HG03108 (cell line): ENCODE results near the gene TROAP.
"Not testable (repeated sequence)": the region's sequence is repeated elsewhere in the genome, so short reads cannot be mapped to it uniquely, and the experiment has no call there.

Source experiments
- ATAC-seq: cut with Tn5 transposase; IDR thresholded peaks from one replicate; pipeline ENCODE4 v1.9.1; 2021; ENCODE audit warnings: moderate library complexity; ENCODE audit not compliant: unreplicated experiment

The TROAP gene

GRCh38 chr12:49366096-49366651 lies 43.1 kb downstream of the TROAP start:
- no peak for ATAC-seq

- ATAC-seq: peak; percentile 67
Measured at GRCh38 chr12:49366652-49367380, 43.8 kb downstream of the TROAP start.

DNA sequence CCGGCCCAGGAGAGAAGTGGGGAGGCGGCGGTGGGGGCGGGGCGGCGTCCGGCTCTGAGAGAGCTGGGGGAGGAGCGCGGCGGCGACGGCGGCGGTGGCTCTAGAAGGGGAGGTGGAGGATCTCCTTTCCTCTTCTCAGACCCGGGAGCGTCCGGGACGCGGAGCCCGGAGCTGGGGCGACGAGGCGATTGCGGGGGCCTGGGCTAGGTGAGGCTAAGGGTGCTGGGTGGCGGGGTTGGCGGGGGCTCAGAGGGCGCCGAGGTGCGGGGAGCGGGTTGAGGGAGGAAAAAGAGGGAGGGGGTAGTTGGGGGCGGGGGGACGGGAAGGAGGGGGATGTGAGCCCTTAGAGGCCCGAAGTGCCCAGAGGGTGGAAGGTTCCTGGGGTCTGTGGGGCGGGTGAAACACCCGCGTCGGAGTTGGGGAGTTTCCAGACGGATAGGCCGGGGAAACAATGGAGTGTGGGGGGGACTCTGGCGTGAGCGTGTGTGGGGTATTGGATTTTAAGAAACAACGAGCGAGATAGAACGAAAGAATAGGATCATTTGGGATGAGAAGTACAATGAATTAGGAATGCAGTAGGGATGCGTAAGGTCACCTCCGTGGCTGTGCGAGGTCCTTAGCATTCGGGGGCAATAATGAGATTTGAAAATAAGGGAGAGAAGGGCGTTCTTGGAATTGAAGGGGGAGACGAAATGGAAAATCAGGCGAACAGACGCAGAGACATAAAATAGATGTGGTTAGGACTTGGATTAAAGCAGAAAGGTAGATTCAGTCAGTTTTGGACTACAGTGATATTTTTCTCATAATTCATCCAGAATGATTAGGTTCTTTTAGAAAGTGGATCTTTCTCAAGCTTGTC lies 44.6 kb downstream of the TROAP start, which contains the start of gene SPATS2:
TSS of gene SPATS2 (plus strand) at position 82 of the 859 bp plus-strand sequence. CDS start 93,551 bp downstream, outside the sequence.
- no peak for ATAC-seq

DNA sequence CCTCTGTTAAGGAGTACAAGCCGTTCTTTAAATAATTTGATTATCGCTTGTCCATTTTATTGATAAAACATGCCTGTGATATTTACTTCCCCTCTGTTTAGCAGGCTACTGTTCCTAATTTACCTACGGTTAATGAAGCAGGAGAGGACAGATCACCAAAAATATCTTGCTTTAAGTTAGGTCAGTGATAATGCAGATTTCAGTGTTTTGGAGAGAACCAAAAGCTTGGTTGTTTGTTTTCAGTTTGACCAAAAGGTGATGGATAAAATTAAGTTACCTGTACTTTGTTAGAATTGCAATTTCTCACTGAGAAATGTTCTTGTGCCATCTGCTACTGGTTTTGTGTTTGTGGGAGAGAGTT lies 45.2 kb downstream of the TROAP start:
- ATAC-seq: no peak

- no peak for ATAC-seq
Measured at GRCh38 chr12:49369411-49370145, 46.5 kb downstream of the TROAP start.

DNA sequence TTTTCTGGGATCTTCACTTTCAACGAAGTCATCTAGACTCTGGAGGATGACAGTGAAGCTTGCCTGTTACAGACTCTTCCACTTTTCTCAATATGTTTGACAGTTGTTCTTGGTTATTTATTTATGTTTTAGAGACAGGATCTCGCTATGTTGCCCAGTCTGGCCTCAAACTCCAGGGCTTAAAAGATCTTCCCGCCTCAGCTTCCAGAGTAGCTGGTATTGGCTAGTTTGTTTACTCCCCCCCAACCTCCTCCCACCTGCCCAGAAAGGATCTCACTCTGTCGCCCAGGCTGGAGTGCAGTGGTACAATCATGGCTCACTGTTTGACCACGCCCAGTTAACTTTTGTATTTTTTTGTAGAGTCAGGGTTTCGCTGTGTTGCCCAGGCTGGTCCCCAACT lies 47.5 kb downstream of the TROAP start:
- no peak for ATAC-seq

DNA sequence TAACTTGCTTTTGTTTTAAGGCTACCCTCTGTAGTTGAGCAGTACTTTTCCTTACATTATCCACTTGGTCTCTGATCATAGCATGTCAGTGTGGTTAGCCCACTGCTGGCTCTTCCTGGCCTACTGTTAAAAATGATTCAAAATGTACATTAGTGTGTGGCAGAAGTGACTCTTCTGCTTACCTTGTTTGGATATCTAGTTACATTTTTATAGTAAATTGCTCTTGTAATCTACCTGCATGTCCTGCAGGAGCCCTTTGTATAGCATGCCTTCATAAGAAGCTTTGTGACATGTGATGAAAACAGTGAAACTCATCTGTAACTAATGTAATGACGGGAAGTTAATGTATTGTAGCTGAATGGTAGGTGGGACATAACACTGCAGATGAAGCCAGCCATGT lies 52.4 kb downstream of the TROAP start:
- peak; percentile 70 for ATAC-seq

GRCh38 chr12:49377386-49377785 lies 54.3 kb downstream of the TROAP start:
- no peak for ATAC-seq

GRCh38 chr12:49380184-49380583 lies 57.1 kb downstream of the TROAP start:
- not testable (repeated sequence) for ATAC-seq
